IMR-90 (cell line): Measurements from ENCODE around the gene RGS9. TPM values are rescaled to one million over a fixed set of nuclear protein-coding genes. Genes with fewer than 3 reads are reported as not detected.
A peak's percentile ranks its signal among the peaks of the same experiment; 100 is the strongest.

Source experiments
- ATAC-seq: fragments of 200-7000 bp; cut with Tn5 transposase; 2 replicates; pipeline ENCODE4 v1.9.1; 2020; ENCODE audit warnings: low read depth, mild to moderate bottlenecking, moderate library complexity
- BruUV-seq: library from RNA; stranded (reverse); fragments of 400-500 nt; replicated peaks from 2 replicates; lab custom pipeline; 2021; lab: Mats Ljungman, UMichigan
- CTCF ChIA-PET: fragments of 300-600 bp; formaldehyde crosslinking; extraction: SDS; loops from one replicate; lab custom pipeline; 2021; ENCODE audit warnings: antibody characterized with exemption; lab: Yijun Ruan, JAX
- POLR2A ChIA-PET: fragments of 300-600 bp; sonication (Branson Sonifier 250); formaldehyde crosslinking; loops from one replicate; lab custom pipeline; 2022; ENCODE audit warnings: antibody characterized with exemption; ENCODE audit not compliant: unreplicated experiment; lab: Charles Lee
- DNase-seq: peaks from one replicate; pipeline ENCODE4 v3.0.0; 2013
- H2AFZ ChIP-seq: replicated peaks from 2 replicates; pipeline ENCODE3; 2013; ENCODE audit warnings: low read length, mild to moderate bottlenecking; ENCODE audit not compliant: poor library complexity
- H2AK5ac ChIP-seq: 2 replicates; pipeline ENCODE4 v1.6.1; 2013; ENCODE audit warnings: low read depth, low read length, inconsistent platforms
- H2AK9ac ChIP-seq: replicated peaks from 2 replicates; pipeline ENCODE3; 2013; ENCODE audit warnings: mild to moderate bottlenecking, low read depth, low read length, moderate library complexity; ENCODE audit not compliant: poor library complexity
- H2BK120ac ChIP-seq: 2 replicates; pipeline ENCODE4 v1.6.1; 2013; ENCODE audit warnings: low read depth, low read length, inconsistent platforms
- H2BK15ac ChIP-seq: 3 replicates; pipeline ENCODE4 v1.6.1; 2013; ENCODE audit warnings: low read depth, low read length, inconsistent platforms
- H2BK20ac ChIP-seq: 2 replicates; pipeline ENCODE4 v1.6.1; 2013; ENCODE audit warnings: low read depth, mild to moderate bottlenecking, inconsistent platforms, low read length, moderate library complexity
- H2BK5ac ChIP-seq: 2 replicates; pipeline ENCODE4 v1.6.1; 2013; ENCODE audit warnings: mild to moderate bottlenecking, low read depth, low read length, inconsistent platforms; ENCODE audit not compliant: poor library complexity, severe bottlenecking
- H3K14ac ChIP-seq: replicated peaks from 2 replicates; pipeline ENCODE4 v1.6.1; 2013; ENCODE audit warnings: low read depth, low read length, inconsistent platforms
- H3K18ac ChIP-seq: 2 replicates; pipeline ENCODE4 v1.6.1; 2013; ENCODE audit warnings: low read depth, low read length, control low read depth
- H3K23ac ChIP-seq: 2 replicates; pipeline ENCODE4 v1.6.1; 2013; ENCODE audit warnings: low read depth, low read length, inconsistent platforms
- H3K27ac ChIP-seq: 2 replicates; pipeline ENCODE4 v1.5.1; 2013; ENCODE audit warnings: mild to moderate bottlenecking, control low read depth, low read length; ENCODE audit not compliant: insufficient read depth
- H3K27me3 ChIP-seq: 2 replicates; pipeline ENCODE4 v1.6.1; 2013; ENCODE audit warnings: low read length; ENCODE audit not compliant: control insufficient read depth, insufficient read depth
- H3K36me3 ChIP-seq: 2 replicates; pipeline ENCODE4 v1.6.1; 2013; ENCODE audit warnings: low read length, mixed read lengths; ENCODE audit not compliant: control insufficient read depth, insufficient read depth
- H3K4ac ChIP-seq: 2 replicates; pipeline ENCODE4 v1.6.1; 2013; ENCODE audit warnings: low read depth, low read length, inconsistent platforms
- H3K4me1 ChIP-seq: 2 replicates; pipeline ENCODE4 v1.6.1; 2013; ENCODE audit warnings: low read length, mixed read lengths; ENCODE audit not compliant: control insufficient read depth, insufficient read depth
- H3K4me2 ChIP-seq: 2 replicates; pipeline ENCODE4 v1.6.1; 2013; ENCODE audit warnings: low read depth, mild to moderate bottlenecking, control low read depth, low read length, moderate library complexity
- H3K4me3 ChIP-seq: 2 replicates; pipeline ENCODE4 v1.5.1; 2013; ENCODE audit warnings: low read depth, mild to moderate bottlenecking, control low read depth, low read length, moderate library complexity; ENCODE audit not compliant: insufficient read depth
- H3K56ac ChIP-seq: 2 replicates; pipeline ENCODE4 v1.6.1; 2013; ENCODE audit warnings: low read length, inconsistent platforms; ENCODE audit not compliant: insufficient read depth; ENCODE audit errors: extremely low read depth
- H3K79me1 ChIP-seq, 2 experiments: 2 replicates each; pipeline ENCODE4 v1.6.1; 2013; ENCODE audit warnings: low read length in 2 of 2, inconsistent platforms in 1 of 2, low read depth in 1 of 2
- H3K9ac ChIP-seq: 2 replicates; pipeline ENCODE4 v1.6.1; 2013; ENCODE audit warnings: low read depth, low read length, control low read depth
- H3K9me1 ChIP-seq: 2 replicates; pipeline ENCODE4 v1.6.1; 2013; ENCODE audit warnings: low read length, inconsistent platforms; ENCODE audit not compliant: insufficient read depth
- H3K9me3 ChIP-seq: 2 replicates; pipeline ENCODE4 v1.6.1; 2013; ENCODE audit warnings: low read length; ENCODE audit not compliant: control insufficient read depth, insufficient read depth
- H4K20me1 ChIP-seq: 2 replicates; pipeline ENCODE4 v1.6.1; 2013; ENCODE audit warnings: low read length, inconsistent platforms; ENCODE audit not compliant: insufficient read depth
- H4K5ac ChIP-seq: 2 replicates; pipeline ENCODE4 v1.6.1; 2013; ENCODE audit warnings: mild to moderate bottlenecking, low read depth, low read length, control low read depth
- H4K8ac ChIP-seq, 2 experiments: 2 replicates each; pipeline ENCODE4 v1.6.1; 2013; ENCODE audit warnings: low read depth in 2 of 2, low read length in 2 of 2, control low read depth in 1 of 2, inconsistent platforms in 1 of 2
- H4K91ac ChIP-seq: 2 replicates; pipeline ENCODE4 v1.6.1; 2013; ENCODE audit warnings: low read depth, low read length, inconsistent platforms; ENCODE audit not compliant: insufficient read depth
- BHLHE40 ChIP-seq: fragments of 150-350 bp; IDR thresholded peaks from 2 replicates; pipeline ENCODE4 v1.6.1; 2016; ENCODE audit warnings: mild to moderate bottlenecking, low read depth, low read length
- FOS ChIP-seq: fragments of 150-350 bp; IDR thresholded peaks from 2 replicates; pipeline ENCODE4 v1.6.1; 2016; ENCODE audit warnings: low read depth, low read length
- MXI1 ChIP-seq: IDR thresholded peaks from 2 replicates; pipeline ENCODE4 v1.6.1; 2012; ENCODE audit warnings: low read depth, mild to moderate bottlenecking, low read length, moderate library complexity, borderline replicate concordance
- NFE2L2 ChIP-seq: fragments of 150-350 bp; IDR thresholded peaks from 2 replicates; pipeline ENCODE4 v1.6.1; 2016; ENCODE audit warnings: low read depth, mild to moderate bottlenecking, low read length
- RCOR1 ChIP-seq: IDR thresholded peaks from 2 replicates; pipeline ENCODE4 v1.6.1; 2012; ENCODE audit warnings: mild to moderate bottlenecking, low read length, improper control_type of control experiment; ENCODE audit not compliant: insufficient replicate concordance
- RFX5 ChIP-seq: IDR thresholded peaks from 2 replicates; pipeline ENCODE4 v1.8.0; 2012; ENCODE audit warnings: low read depth, mild to moderate bottlenecking, low read length, moderate library complexity
- WGBS, 2 experiments: methylation state at CpG; one replicate each; pipeline versions ENCODE4 v1.1.5 to v1.1.7; 2013; ENCODE audit warnings: missing lambda C conversion rate in 2 of 2; ENCODE audit not compliant: insufficient read length in 1 of 2; ENCODE audit errors: extremely low coverage in 2 of 2; 5-methylcytosine and 5-hydroxymethylcytosine counted together
- dilution Hi-C: fragments of 300-500 bp; cut with HindIII; formaldehyde crosslinking; loops from one replicate; pipeline ENCODE4 v1.14.3; 2018; ENCODE audit warnings: low sequenced_read_pairs; ENCODE audit not compliant: unreplicated experiment
- in situ Hi-C: fragments of 300-500 bp; cut with MboI; formaldehyde crosslinking; loops from 3 replicates; pipeline ENCODE4 v1.14.3; 2019; ENCODE audit warnings: low sequenced_read_pairs, inconsistent platforms, mixed read lengths
- intact Hi-C: fragments of 100-400 bp; cut with micrococcal nuclease; formaldehyde crosslinking; loops from 2 replicates; pipeline ENCODE4 v1.10.0; 2022
- polyA plus RNA-seq, 3 experiments: library from polyadenylated mRNA; depleted of rRNA; stranded (reverse); fragments of >200 nt; gene quantifications; 2 replicates each; pipeline ENCODE4 v1.2.3, GENCODE V29; 2012; ENCODE audit warnings: low replicate concordance in 1 of 3
- total RNA-seq: library from RNA; depleted of rRNA; stranded (reverse); fragments of >200 nt; gene quantifications from 2 replicates; pipeline ENCODE4 v1.2.3, GENCODE V29; 2012

RGS9 gene
- total and polyA plus RNA-seq, 2 of the 4 experiments (the other 2 are of a cell fraction): 0.90 to 1.1 TPM

DNA sequence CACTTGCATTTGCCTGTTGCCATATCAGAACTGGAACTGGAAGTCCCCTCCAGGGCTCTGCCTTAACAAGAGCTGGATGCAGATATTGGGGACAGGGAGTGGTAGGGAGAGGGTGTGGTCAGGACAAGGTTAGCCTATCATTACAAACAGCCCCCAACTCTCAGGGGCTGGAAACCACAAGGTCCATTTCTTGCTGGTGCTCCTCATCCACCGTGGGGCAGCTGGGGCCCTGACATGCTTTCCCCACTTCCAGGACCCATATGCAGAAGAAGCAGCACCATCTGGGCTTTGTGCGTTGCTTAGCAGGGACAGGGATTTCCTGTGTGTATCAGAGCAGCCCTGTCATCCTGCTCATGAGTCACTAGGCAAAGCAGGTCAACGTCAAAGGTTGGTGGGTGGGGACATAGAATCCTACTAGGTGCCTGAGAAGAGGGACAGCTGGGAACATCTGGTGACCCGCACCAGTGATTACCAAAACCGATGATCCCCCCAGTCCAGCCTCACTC is 26.9 kb downstream of the RGS9 start:
- Histone ChIP-seq H3K9ac (no peak overlapping the region), H3K4me1 (peaks cover 9% of the 10 kb centered on the region), H2BK120ac (peak overlapping the region; percentile 63), H3K9me3 (no peaks in the 10 kb centered on the region), H3K4ac (peak overlapping the region; percentile 71), H3K14ac (peak overlapping the region; percentile 53; the same call in 1 of the 2 replicates), H2BK20ac (peak overlapping the region; percentile 67), H3K56ac (no peak overlapping the region), H3K18ac (peak overlapping the region; percentile 21; the same call in 1 of the 2 replicates), H2AFZ (peak overlapping the region; percentile 73), H2AK5ac (peak overlapping the region; percentile 78), H2AK9ac (peak overlapping the region; percentile 71), H2BK5ac (peak overlapping the region; percentile 35), H2BK15ac (peak overlapping the region; percentile 49; the same call in 2 of the 3 replicates), H3K27me3 (no peaks in the 10 kb centered on the region), H3K4me2 (no peak overlapping the region), H4K91ac (peak overlapping the region; percentile 69), H4K20me1 (no peaks in the 10 kb centered on the region), H3K79me1 (no peaks in the 10 kb centered on the region), H4K5ac (no peak overlapping the region), H4K8ac (peak overlapping the region; percentile 23 to 72; a peak in 2 of 4 replicates), H3K36me3 (no peaks in the 10 kb centered on the region), H3K23ac (peak overlapping the region; percentile 0), H3K9me1 (peaks cover 19% of the 10 kb centered on the region), H3K4me3 (no peak overlapping the region), H3K27ac (peak overlapping the region; percentile 16; the same call in 1 of the 2 replicates)
- CTCF ChIA-PET: no interaction called here
- in situ Hi-C loops (no loop called here), dilution Hi-C loops (no loop called here), intact Hi-C loops (no loop called here)
- no TSS peak for BruUV-seq
- peak; percentile 90 for DNase-seq
- peak; percentile 94 for ATAC-seq
- POLR2A ChIA-PET: interaction anchor here (0.5 to 0.6 kb wide), 2 partner anchors 41 to 113 kb away, joined by 3 to 8 read pairs; no protein-coding TSS in a partner anchor
- 17% methylated on average over 1 of the region's 5 CpGs; no CpG with 5 or more reads in 1 of the 2 experiments for WGBS, 2 experiments
- peak; percentile 81 for TF ChIP-seq FOS
- TF ChIP-seq RFX5: peak; percentile 62; the same call in 1 of the 2 replicates
- 0 out of 2 replicates have a peak, but pooled peaks have one; percentile 38 for TF ChIP-seq MXI1
- TF ChIP-seq NFE2L2: peak; percentile 53; the same call in 1 of the 2 replicates
- no peak for TF ChIP-seq BHLHE40
- no peak for TF ChIP-seq RCOR1
